Caco-2 (cell line): ENCODE results near the gene HERC5. TPM values are rescaled to one million over a fixed set of nuclear protein-coding genes. Genes with fewer than 3 reads are reported as not detected.

Experiments used
- BruUV-seq: library from RNA; stranded (reverse); fragments of 400-500 nt; replicated peaks from 2 replicates; lab custom pipeline; 2021; lab: Mats Ljungman, UMichigan
- CTCF ChIA-PET: fragments of 300-600 bp; sonication (Branson Sonifier 250); formaldehyde crosslinking; loops from one replicate; lab custom pipeline; 2022; ENCODE audit warnings: antibody characterized with exemption; lab: Charles Lee
- POLR2A ChIA-PET: fragments of 300-600 bp; sonication (Branson Sonifier 250); formaldehyde crosslinking; loops from one replicate; lab custom pipeline; 2022; ENCODE audit warnings: antibody characterized with exemption; lab: Charles Lee
- DNase-seq, 2 experiments: peaks; one replicate each; pipeline versions ENCODE4 v3.0.0 to v3.0.0-alpha.2; 2020 to 2022
- H3K27me3 ChIP-seq: replicated peaks from 2 replicates; pipeline ENCODE4 v1.6.0; 2011; ENCODE audit warnings: low read length; ENCODE audit not compliant: control insufficient read depth, insufficient read depth
- H3K36me3 ChIP-seq: 2 replicates; pipeline ENCODE4 v1.5.1; 2011; ENCODE audit warnings: low read length; ENCODE audit not compliant: control insufficient read depth, insufficient read depth
- H3K4me1 ChIP-seq: fragments of 250-450 bp; sonication (Bioruptor Pico); 2 replicates; pipeline ENCODE4 v1.5.1; 2020; ENCODE audit warnings: mild to moderate bottlenecking
- H3K4me3 ChIP-seq: 2 replicates; pipeline ENCODE4 v1.5.1; 2011; ENCODE audit warnings: low read depth, mild to moderate bottlenecking, control low read depth, low read length
- H3K9me3 ChIP-seq: fragments of 250-450 bp; sonication (Bioruptor Pico); 2 replicates; pipeline ENCODE4 v1.5.1; 2020; ENCODE audit warnings: mild to moderate bottlenecking, moderate library complexity
- H3K27ac Mint-ChIP-seq: one replicate; pipeline ENCODE4 v1.8.0; 2022; ENCODE audit warnings: mixed read lengths; ENCODE audit not compliant: unreplicated experiment
- H3K27me3 Mint-ChIP-seq: one replicate; pipeline ENCODE4 v1.8.0; 2022; ENCODE audit warnings: mixed read lengths; ENCODE audit not compliant: insufficient read depth, unreplicated experiment
- H3K36me3 Mint-ChIP-seq: one replicate; pipeline ENCODE4 v1.8.0; 2022; ENCODE audit warnings: mild to moderate bottlenecking, mixed read lengths; ENCODE audit not compliant: insufficient read depth, unreplicated experiment
- H3K4me1 Mint-ChIP-seq: one replicate; pipeline ENCODE4 v1.8.0; 2022; ENCODE audit warnings: low read depth, mixed read lengths; ENCODE audit not compliant: unreplicated experiment
- H3K4me3 Mint-ChIP-seq: one replicate; pipeline ENCODE4 v1.8.0; 2022; ENCODE audit warnings: mild to moderate bottlenecking, moderate library complexity, mixed read lengths; ENCODE audit not compliant: unreplicated experiment
- H3K9me3 Mint-ChIP-seq: one replicate; pipeline ENCODE4 v1.8.0; 2022; ENCODE audit warnings: mixed read lengths; ENCODE audit not compliant: unreplicated experiment
- CTCF ChIP-seq, 2 experiments: fragments of 200-600 bp in 1 of 2; IDR thresholded peaks; 1 replicate in 1 of 2; 2 replicates in 1 of 2; pipeline versions ENCODE4 v1.5.1 to v1.8.0; 2011 to 2022; ENCODE audit warnings: antibody characterized with exemption in 1 of 2, control low read depth in 1 of 2, inconsistent platforms in 1 of 2, low read depth in 1 of 2, low read length in 1 of 2, mild to moderate bottlenecking in 1 of 2, moderate library complexity in 1 of 2; ENCODE audit not compliant: insufficient read depth in 1 of 2, severe bottlenecking in 1 of 2, unreplicated experiment in 1 of 2
- intact Hi-C: fragments of 100-400 bp; cut with micrococcal nuclease; formaldehyde crosslinking; loops from one replicate; pipeline ENCODE4 v1.10.0; 2022; ENCODE audit not compliant: unreplicated experiment
- total RNA-seq: library from RNA; stranded (reverse); gene quantifications from 2 replicates; pipeline ENCODE4 v1.2.3, GENCODE V29; 2022

HERC5 gene
- total RNA-seq, 1 experiment from 2014 or later = 5.6 TPM

- H3K27me3 ChIP-seq = no peaks in the 10 kb centered on the region
- H3K27ac Mint-ChIP-seq = no peak overlapping the region
- no peak overlapping the region for H3K4me3 Mint-ChIP-seq
- intact Hi-C loops = loop anchor here (5.0 kb wide), 1 partner anchor 669 kb away; no protein-coding TSS in a partner anchor
- TF ChIP-seq CTCF (IDR thresholded peaks at IDR 0.05; ENCODE audit: insufficient read depth in 1 of 2, low read depth in 1 of 2, low read length in 1 of 2, severe bottlenecking in 1 of 2, unreplicated experiment in 1 of 2) = no peak
- no peak overlapping the region for H3K4me3 ChIP-seq
- H3K4me1 Mint-ChIP-seq = peaks cover under 1% of the 10 kb centered on the region
- no peaks in the 10 kb centered on the region for H3K9me3 Mint-ChIP-seq
- H3K36me3 Mint-ChIP-seq = no peaks in the 10 kb centered on the region
- no peak for DNase-seq
- no peaks in the 10 kb centered on the region for H3K36me3 ChIP-seq
- no peaks in the 10 kb centered on the region for H3K27me3 Mint-ChIP-seq
- POLR2A ChIA-PET = no interaction called here
- no TSS peak for BruUV-seq
- H3K4me1 ChIP-seq = no peaks in the 10 kb centered on the region
- CTCF ChIA-PET = interaction anchor here (3.8 kb wide), 1 partner anchor 298 kb away, joined by 74 read pairs; no protein-coding TSS in a partner anchor
- no peaks in the 10 kb centered on the region for H3K9me3 ChIP-seq
Observed at GRCh38 chr4:88516746-88517145, 59.8 kb downstream of the HERC5 start.

GRCh38 chr4:88517825-88518224 is 60.9 kb downstream of the HERC5 start:
- ChIA-PET POLR2A (no interaction called here), CTCF (no interaction called here)
- H3K4me3 ChIP-seq = no peak overlapping the region
- H3K27me3 ChIP-seq = no peaks in the 10 kb centered on the region
- no peaks in the 10 kb centered on the region for H3K4me1 ChIP-seq
- H3K4me1 Mint-ChIP-seq = peaks cover 7% of the 10 kb centered on the region
- peaks cover 3% of the 10 kb centered on the region for H3K36me3 Mint-ChIP-seq
- no TSS peak for BruUV-seq
- no peaks in the 10 kb centered on the region for H3K9me3 Mint-ChIP-seq
- no peak for TF ChIP-seq CTCF (IDR thresholded peaks at IDR 0.05; ENCODE audit: insufficient read depth in 1 of 2, low read depth in 1 of 2, low read length in 1 of 2, severe bottlenecking in 1 of 2, unreplicated experiment in 1 of 2)
- H3K4me3 Mint-ChIP-seq = no peak overlapping the region
- H3K27me3 Mint-ChIP-seq = no peaks in the 10 kb centered on the region
- intact Hi-C loops = loop anchor here (5.0 kb wide), 1 partner anchor 671 kb away; no protein-coding TSS in a partner anchor
- no peak for DNase-seq
- no peak overlapping the region for H3K27ac Mint-ChIP-seq
- H3K36me3 ChIP-seq = no peaks in the 10 kb centered on the region
- no peaks in the 10 kb centered on the region for H3K9me3 ChIP-seq

GRCh38 chr4:88518911-88519310 is 62.0 kb downstream of the HERC5 start:
- peaks cover 7% of the 10 kb centered on the region for H3K4me1 Mint-ChIP-seq
- BruUV-seq = no TSS peak
- H3K36me3 ChIP-seq = no peaks in the 10 kb centered on the region
- no peak for TF ChIP-seq CTCF (IDR thresholded peaks at IDR 0.05; ENCODE audit: insufficient read depth in 1 of 2, low read depth in 1 of 2, low read length in 1 of 2, severe bottlenecking in 1 of 2, unreplicated experiment in 1 of 2)
- peaks cover 12% of the 10 kb centered on the region for H3K36me3 Mint-ChIP-seq
- intact Hi-C loops = loop anchor here (5.0 kb wide), 1 partner anchor 672 kb away; no protein-coding TSS in a partner anchor
- CTCF ChIA-PET = no interaction called here
- H3K4me3 Mint-ChIP-seq = no peak overlapping the region
- no peaks in the 10 kb centered on the region for H3K9me3 Mint-ChIP-seq
- H3K4me1 ChIP-seq = 0 out of 2 replicates have a peak, but pooled peaks cover under 1% of the 10 kb centered on the region
- H3K27me3 ChIP-seq = no peaks in the 10 kb centered on the region
- DNase-seq = no peak
- no peaks in the 10 kb centered on the region for H3K9me3 ChIP-seq
- H3K4me3 ChIP-seq = no peak overlapping the region
- POLR2A ChIA-PET = no interaction called here
- no peaks in the 10 kb centered on the region for H3K27me3 Mint-ChIP-seq
- no peak overlapping the region for H3K27ac Mint-ChIP-seq
